GM12873 (cell line): ENCODE data around the gene EXTL1.

Source experiments
- TF ChIP-seq, protein P1 (sequence below): IDR thresholded peaks from 2 replicates; pipeline ENCODE4 v1.5.1; 2012; ENCODE audit warnings: low read depth, mild to moderate bottlenecking, moderate library complexity, low read length, control low read depth; ENCODE audit not compliant: insufficient read depth; ENCODE audit errors: missing control alignments

Gene EXTL1

GRCh38 chr1:26079960-26080814 is 58.6 kb downstream of the EXTL1 start:
- TF ChIP-seq, protein P1, sequence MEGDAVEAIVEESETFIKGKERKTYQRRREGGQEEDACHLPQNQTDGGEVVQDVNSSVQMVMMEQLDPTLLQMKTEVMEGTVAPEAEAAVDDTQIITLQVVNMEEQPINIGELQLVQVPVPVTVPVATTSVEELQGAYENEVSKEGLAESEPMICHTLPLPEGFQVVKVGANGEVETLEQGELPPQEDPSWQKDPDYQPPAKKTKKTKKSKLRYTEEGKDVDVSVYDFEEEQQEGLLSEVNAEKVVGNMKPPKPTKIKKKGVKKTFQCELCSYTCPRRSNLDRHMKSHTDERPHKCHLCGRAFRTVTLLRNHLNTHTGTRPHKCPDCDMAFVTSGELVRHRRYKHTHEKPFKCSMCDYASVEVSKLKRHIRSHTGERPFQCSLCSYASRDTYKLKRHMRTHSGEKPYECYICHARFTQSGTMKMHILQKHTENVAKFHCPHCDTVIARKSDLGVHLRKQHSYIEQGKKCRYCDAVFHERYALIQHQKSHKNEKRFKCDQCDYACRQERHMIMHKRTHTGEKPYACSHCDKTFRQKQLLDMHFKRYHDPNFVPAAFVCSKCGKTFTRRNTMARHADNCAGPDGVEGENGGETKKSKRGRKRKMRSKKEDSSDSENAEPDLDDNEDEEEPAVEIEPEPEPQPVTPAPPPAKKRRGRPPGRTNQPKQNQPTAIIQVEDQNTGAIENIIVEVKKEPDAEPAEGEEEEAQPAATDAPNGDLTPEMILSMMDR = no peak

DNA sequence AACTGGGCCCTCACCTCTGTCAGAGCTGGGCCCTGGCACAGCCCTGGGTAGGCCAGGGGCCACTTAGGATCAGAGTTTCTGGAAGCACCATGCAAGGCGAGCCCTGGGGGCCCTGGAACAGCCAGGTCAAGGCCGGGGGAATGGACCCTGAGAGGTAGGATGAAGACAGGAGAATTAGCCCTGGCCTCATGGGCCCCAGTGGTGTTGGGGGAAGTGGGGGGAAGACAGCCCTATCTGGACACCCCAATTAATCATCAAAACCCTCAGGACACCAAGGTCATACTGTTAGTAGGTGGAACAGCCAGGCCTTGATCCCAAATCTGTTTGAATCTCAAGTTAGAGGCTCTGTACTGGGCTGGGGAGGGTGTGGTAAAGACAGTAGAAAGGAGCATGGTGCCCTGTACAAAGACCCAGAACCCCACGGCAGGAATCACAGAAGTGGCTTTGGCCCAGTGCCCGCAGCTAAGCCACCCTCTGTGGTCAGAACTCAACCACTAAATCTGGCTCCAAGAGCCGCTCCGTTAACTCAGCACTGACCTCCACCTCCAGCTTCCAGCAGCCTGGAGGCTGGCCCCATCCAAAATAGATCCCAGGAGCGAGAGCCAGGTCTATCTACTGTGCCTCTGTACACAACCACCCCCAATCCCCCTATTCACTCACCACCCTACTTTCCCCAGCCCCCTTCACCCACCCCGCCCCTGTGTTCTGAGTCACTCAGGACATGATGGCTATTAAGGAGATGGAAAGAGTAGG is 59.9 kb downstream of the EXTL1 start:
- TF ChIP-seq, protein P1 = no peak

DNA sequence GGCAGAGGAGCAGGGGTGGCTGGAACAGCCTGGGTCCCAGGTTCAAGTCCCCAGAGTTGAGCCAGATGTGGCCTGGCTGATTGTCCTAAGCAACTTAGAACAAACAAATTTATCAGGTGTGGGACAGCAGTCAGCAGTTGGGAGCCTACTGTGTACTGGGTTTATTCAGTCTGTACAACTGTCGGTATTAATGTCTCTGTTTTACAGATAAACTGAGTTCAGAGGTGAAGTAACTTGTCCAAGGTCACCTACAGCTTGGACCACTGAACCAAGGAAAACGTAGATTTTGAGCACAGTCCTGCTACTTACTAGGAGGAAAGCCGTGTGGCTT is 60.4 kb downstream of the EXTL1 start:
- TF ChIP-seq, protein P1 = no peak

- TF ChIP-seq, protein P1 = no peak
Measured at GRCh38 chr1:26083208-26083607, 61.6 kb downstream of the EXTL1 start.

DNA sequence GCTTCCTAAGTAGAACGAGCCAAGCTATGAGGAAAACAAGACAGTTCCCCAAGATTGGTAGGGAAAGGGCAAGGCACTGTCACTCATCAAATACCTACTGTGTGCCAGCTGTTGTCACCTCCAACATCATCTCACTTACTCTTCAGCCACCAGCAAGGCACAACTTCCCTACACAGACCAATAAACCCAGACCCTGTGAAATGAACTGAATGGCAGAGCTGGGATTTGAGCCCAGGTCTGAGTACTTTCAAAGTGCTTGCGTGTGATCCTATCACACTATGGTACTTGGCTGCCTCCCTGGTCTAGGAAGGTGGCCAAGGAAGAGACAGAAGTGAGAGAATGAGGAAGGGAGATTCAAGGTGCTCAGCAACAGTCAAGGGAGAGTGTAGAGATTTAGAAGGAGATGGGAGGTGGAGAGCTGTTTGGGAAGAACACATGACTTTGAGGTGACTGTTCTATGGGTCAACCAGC is 62.6 kb downstream of the EXTL1 start:
- TF ChIP-seq, protein P1 = no peak

- TF ChIP-seq, protein P1 = no peak
Measured at GRCh38 chr1:26084844-26085243, 63.3 kb downstream of the EXTL1 start.
